ENCODE measurements around the gene RPS6KA2.
"Not testable (repeated sequence)": the region's sequence is repeated elsewhere in the genome, so short reads cannot be mapped to it uniquely, and the experiment has no call there.

Gene RPS6KA2

DNA sequence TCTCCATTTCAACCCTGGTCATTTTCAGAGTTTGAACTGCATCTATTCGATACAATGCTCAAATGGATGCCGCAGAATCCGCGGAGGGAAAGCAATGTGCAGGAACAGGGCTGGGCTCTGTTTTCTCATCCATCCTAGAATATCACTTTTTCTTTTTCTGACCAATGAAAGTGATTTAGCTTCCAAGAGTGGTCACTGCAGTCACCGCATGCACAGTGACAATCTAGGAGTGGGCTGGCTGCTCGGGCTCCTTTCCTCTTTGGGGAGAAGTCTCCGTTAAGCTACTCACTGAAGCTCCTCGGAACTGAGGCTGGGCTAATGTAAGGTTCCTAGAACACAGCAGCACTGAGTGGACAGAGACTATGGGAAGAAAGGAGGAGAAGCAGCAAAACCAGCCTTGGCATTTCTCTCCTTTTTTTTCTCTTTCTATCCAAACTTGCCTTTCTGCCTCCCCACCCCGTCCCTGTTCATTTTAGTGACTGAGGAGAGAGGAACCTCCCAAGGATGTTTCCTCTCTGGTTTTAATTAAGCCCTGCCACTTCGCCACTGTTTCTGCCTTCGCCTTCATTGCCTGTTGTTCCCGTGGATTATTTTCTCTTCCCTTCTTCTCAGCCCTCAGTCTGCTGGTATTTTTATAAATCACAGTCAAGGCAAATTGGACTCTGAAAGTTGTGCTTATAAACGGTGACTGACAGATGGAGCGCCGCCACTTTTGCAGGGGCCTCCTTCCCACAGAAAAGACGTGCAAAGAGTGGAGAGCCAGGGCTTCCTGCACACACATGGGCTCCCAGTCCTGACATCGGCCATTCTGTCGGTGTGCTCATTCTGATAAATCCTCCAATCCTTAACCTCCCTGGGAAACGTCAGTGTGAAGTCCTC, 81.7 kb downstream of the RPS6KA2 start:
- no peak for DNase-seq

DNA sequence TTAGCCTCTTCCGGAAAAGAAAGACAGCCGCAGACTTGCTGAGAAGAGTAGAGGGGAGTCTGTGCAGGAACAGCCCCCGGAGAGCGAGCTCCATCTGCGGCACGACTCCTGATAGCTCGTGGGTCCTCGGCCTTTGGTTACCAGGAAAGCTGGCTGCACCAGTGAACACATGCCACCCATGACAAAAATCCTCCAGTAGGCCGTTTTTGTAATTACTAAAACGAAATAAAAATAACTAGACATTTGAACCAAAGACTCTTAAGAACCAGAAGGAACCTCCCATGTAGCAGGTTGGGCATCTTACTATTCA, 82.8 kb downstream of the RPS6KA2 start:
- no peak for DNase-seq

DNA sequence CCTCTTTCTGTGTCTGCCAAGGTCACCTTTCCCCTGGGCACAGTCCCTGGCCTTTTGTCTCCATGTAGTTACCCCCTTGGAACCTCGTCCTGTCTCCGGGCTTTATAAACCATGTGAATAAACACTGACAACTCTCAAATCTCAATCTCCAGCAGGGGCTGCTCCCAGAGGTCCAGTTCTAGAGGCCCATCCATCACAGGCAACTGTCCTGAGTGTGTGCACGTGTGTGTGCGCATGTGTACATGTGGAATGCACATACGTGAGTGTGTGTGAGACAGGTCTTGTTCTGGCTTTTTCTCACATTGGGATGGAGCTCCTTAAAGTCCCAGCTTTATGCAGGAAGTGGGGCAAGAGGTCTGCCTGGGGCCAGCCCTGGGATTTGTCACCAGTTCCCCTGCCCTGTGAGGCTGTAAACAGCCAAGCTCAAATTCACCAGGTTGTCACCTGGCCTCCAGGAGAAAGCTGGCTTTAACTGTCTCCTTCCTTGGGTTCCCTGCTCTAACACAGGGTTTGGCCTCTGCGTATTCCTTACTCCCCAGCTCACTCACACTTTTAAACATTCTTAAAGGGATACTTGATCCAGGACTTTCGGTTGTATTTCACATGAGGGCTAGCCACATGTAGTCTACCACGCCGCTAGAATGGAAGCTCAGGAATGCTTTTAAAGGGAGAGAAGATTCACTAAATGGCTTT, 83.3 kb downstream of the RPS6KA2 start:
- DNase-seq: no peak

DNA sequence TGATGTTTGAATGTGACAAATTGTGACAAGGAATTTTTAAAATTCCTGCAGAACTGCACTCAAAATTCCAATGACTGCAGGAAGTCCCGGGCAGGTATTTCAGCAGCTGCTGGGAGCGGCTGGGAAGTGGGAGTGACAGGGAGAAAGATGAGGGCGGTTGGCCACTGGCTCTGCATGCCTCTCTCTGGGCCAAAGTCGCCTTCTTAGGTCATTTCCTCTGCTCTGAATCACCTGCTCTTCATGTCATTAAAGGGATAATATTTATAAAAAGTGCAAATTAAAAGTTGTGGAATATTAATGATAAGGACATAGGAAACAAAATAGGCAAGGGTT, 84.5 kb downstream of the RPS6KA2 start:
- no peak for DNase-seq

DNA sequence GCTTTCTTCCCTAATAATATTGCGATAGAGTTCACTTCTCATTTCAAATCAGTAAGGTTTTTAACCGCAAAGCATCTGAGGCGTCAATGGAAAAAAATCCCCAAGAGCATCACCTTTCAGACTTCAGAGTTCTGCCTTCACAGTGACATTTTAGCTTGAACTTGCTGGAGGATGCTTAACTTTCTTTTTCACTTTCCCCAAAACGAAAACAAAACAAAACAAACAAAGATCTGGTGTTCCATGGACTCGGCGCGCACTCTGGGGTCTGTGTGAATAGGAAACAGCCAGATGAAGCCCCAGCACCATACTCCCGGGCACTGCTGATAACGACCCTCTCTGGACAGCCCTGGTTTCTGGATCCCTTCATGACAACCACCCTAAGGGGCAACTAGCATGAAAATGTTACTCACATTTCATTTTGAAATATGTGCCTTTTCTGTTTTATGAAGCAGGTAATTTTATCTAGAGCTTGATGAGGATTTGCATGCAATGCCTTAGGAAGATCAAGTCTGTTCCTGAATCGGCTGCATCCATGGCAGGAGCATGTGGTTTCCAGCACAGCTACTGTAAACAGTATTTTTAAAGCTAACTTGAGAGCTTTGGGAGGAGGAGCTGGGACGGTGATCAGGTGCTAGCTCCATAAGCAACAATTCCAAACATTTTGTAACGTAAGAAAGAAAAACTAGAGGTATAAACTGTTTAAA, 85.0 kb downstream of the RPS6KA2 start:
- no peak for DNase-seq

DNA sequence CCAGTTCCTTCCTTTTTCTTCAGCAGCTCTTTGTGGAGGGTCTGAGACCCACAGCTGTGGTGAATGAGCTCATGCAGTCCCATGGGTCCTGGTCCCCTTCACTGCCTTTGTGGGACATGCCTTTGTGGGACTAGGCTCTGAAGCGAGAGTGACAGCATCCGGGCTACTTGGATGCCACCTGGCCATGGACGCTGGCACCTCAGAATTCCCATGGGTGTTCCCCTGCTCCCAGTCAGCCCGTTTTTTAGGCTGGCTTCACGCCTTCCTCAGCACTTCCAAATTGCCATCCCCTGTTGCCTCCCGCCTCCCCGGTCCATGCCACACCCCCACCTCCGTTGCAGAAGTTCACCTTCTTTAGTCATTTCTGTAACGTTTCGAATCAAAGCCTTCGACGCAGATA, 85.7 kb downstream of the RPS6KA2 start:
- no peak for DNase-seq

DNA sequence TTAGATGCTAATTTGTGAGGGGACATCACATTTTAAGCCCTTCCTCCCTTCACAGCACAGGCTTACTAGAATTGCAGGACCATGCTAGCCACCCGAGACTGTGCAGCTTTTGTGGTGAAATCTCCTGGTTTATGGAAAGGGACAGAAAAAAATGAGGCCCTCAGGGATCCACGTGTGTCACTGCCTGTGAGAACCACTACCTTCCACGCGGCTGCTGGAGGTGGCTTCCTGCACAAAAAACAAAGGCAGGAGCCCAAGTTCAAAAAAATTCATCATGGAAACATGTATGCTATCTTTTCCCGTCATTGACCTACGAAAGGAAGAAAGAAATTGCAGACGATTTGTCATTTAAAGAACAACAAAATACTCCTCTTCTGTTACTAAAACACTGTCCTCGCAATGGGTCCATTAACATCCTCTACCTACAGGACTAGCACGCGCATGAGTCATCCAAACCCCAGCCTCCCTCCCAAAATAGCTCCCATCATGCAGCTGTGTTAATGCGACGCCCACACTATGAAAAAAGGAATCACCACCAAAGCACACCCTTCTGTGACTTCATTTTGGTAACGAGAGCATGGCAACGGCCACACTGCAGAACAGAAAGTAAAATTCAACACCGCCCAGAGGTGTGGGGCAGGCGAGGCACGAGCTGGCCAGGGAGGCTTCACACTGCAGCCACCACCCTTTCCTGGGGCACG, 86.3 kb downstream of the RPS6KA2 start:
- no peak for DNase-seq

DNA sequence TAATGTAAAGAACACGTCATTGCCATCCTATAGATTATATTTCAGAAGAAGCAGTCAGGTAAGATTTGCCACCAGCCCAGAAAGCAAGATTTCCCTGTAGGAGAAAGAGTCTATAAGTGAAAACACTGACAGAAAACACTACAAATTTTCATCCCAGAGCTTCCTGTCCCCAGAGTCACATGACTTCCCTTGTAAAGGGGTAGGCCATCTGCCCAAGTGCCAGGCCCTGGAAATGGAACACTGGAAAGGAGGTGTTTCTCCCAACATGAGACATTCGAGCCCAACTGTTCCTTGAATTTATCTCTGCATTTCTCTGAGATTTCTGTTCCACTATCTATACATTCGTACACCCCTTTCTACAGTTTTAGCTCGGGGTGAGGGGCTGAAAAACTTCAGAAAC, 87.5 kb downstream of the RPS6KA2 start:
- DNase-seq: no peak

DNA sequence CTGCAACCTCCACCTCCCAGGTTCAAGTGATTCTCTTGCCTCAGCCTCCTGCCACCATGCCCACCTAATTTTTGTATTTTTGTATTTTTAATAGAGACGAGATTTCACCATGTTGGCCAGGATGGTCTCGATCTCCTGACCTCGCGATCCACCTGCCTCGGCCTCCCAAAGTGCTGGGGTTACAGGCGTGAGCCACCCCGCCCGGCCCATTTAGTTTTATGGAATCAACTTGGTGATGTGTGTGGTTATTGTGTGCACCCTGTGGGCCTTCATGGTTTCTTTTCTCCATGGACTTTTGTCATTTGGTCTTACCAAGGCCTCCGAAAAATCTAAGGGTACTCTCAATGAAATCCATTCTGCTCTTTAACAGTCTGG, 88.1 kb downstream of the RPS6KA2 start:
- not testable (repeated sequence) for DNase-seq

DNA sequence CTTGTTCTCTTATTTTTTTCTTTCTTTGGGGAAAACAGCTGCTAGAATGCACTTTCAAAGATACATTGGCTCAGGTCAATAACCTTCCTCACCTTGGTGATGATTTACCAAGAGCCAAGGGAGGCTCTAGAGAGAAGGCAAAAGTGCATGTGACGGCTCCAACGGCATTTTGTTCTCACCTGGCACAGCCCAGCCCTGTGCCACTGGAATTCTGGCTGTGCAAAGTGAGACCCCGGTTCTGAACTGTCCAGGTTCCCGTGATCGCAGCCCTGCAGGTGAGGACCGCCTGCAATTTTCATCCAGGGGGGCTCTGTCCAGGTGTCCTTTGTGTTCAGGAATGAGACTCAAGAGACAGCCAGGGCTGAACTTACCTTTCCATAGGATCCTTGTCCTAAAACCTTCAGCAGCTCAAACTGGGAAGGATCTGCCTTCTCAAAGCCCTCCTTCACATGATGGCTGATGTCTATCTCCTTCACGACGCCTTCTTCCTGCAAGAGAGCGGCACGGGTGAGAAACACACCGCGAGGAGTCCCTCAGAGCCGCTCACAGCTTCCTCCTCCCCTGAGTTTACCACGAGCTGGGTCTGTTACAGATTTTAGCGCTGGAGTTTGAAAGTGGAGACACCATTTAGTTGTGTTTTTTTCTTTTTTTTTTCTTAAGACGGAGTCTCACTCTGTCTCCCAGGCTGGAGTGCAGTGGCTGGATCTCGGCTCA, 88.6 kb downstream of the RPS6KA2 start:
- no peak for DNase-seq

DNA sequence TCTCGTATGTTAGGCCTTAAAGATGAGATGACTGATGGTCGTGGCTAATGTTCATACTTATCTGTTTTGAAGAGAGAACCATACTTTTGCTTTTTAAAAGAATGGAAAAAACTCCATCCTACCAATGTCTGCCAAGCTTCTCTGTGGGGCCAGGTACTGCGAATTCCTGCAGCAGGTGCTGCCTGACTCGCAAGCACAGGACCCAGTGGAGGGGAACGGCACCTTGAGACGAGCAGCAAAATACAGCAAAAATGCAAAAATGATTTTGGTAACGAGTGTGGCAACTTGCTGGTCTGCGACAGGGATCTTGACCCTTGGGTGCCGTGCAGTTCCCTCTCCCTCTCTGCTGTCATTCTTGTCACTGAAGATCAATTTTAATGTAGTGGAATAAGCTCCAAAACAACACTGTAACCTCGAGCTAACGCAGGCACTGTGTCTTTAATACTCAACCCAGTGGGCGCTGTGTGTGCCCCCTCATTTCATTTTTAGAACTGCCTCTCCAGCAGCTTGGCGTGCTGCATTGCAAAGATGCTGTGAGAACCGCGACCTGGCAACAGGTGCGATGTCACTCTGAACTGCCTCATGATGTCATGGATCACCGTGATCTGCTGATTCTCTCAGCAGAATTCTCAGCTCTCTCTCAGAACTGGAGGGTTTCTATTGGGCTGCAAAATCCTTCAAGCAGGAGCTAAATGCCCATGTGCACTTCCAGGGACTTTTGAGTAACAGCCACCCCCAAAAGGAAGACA, 92.2 kb downstream of the RPS6KA2 start:
- DNase-seq: no peak

DNA sequence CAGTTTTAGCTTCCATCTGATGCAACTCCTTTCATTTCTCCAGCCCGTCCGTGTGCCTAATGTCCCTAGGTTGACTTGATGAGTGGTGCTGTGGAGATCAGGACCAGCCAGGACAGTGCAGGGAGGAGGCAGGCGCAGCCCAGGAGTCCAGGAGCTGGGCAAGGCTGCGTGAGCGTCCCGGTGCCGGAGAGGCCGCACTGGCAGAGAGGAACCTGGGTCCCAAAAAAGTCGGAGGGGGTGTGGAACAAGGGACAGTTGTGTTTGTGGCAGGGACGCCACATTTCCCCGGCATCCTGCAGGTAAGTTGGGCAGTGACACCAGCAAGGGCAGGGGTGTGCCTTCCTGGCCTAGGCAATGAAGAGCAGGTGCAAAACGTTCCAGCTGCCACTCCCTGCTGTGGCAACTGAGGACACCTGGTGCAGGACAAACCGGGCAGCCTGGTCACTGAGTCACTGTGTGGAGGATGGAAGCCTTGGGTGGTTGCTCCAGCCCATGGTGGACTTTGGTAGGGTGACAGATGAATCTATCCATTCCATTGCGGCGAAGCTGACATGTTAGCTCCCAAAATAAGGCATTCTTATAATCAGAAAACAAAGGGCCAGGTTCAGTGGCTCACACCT, 93.7 kb downstream of the RPS6KA2 start:
- no peak for DNase-seq

DNA sequence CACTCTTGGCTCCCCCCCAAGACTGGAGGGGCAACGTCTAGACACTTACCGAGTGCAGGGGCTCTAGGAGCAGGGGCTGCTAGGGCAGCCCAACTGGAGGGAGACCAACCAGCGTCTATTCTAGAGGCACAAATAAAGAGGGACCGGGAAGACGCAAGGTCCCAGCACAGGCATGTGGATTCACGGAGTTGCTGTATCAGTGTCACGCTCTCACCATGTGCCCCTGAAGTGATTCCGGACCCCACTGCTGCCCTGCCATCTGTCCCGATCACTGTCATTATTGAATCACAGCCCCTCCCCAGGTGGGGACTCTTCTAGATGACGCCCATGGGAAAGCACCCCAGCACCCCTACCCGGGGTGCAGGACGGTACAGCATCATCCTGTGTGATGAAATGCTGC, 94.7 kb downstream of the RPS6KA2 start:
- DNase-seq: no peak

DNA sequence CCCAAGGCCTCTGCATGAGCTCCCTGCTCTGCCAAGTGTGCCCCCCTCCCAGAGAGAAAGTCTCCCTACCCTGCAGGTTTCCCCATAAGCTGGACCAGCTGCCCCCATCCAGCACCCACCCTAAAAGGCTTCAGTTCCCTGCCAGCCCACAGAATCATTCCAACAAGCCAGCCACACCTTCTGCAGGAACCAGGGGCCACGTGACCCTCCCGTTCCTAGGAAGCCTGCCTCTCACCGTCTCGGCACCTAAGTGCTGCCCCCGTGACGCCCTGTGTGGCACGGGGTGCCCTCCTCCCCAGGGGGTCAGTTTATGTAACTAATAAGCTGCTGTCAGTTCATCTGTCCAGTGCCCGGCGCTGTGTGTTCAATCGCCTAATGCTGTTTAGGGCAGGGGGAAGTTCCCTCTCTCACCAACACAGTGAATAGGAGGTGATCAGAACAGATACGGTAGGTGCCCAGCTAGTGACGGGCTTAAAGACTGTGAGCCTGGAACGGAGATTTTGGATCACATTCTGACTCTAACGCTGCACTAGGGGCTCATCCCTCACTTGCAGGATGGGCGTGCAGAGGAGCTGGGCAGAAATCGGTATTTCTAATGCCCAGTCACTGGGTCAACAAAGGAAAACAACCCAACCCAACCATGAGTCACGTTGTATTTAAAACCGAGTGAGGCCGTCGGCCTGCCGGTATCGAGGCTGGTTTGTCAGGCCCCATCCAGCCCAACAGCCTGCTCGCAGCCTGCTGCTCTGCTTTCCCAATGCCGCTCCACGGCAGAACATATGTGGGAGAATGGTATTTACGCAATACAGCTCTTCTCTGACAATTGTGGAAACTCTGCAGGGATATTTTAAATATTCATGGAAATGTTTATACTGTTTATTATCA, 96.6 kb downstream of the RPS6KA2 start:
- no peak for DNase-seq

DNA sequence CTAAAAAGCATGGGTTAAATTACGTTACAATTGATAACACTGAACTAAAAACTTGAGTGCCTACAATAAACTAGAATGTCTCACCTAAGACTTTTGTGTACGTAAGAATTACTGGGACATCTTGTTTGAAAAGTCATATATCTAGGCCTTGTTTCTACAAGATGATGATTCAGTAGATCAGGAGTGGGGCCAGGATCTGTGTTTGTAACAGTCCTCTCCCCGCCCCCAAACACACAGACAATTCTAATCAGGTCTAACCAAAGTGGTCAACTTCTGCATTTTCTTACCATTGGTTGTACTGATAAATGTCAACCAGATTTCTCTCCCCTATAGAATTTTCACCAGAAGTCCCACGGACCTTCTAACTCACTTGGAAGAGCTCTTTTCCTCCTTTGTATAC, 97.5 kb downstream of the RPS6KA2 start:
- DNase-seq: no peak

DNA sequence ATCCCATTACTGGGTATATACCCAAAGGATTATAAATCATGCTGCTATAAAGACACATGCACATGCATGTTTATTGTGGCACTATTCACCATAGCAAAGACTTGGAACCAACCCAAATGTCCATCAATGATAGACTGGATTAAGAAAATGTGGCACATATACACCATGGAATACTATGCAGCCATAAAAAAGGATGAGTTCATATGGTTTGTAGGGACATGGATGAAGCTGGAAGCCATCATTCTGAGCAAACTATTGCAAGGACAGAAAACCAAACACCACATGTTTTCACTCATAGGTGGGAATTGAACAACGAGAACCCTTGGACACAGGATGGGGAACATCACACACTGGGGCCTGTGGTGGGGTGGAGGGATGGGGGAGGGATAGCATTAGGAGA, 98.0 kb downstream of the RPS6KA2 start:
- not testable (repeated sequence) for DNase-seq

DNA sequence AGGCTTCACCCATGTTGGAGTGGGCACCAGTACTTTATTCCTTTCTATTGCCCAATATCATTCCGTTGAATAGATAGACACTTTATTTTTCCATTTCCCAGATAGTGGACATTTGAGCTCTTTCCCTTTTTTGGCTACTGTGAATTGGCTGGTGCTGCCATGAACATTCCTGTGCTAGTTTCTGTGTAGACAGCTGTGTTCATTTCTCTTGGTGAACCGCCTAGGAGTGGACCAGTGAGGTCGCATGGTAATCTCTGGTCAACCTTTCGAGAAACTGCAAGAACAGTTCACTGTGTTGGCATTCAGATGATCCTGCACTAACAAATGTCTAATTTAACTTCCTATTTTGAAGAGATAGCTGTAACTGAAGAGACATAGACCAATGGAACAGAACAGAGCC, 99.2 kb downstream of the RPS6KA2 start:
- DNase-seq: no peak

DNA sequence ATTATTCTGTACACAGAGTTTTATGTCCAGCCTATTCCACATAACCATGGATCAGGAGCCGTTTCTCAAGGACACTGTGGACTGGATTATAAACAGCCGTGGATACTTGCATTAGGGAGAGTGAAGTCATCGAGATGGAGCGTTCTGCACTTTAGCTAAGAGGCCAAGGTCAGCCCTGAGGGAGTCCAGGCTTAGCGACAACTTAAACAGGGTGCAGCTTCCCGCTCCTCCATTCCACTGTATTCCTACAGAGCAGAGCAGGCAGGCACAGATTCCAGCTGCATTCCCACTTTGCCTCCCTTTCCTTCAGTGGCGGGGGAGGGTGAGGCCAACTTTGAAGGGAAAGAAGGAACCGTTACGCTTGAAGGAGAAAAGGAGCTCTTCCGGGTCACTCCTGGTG, 100.1 kb downstream of the RPS6KA2 start:
- no peak for DNase-seq

DNA sequence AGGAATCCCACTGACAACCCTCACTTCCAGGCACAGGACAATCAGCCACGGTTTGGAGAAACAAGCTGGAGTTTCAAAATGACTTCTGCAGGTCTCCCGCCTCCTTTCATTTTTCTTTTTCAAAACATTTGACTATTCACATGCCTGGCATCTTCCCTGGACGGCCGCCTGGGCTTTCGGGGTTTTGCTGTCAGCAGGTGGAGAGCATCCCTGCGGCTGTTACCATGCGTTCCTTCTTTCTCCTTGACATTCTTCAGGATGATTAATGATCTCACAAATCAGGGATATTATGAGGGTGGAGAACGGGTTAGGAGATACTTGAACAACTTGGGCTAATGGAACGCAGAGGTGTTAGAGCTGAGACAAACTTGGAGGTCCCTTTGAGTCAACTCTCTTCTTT, 101.5 kb downstream of the RPS6KA2 start:
- no peak for DNase-seq

DNA sequence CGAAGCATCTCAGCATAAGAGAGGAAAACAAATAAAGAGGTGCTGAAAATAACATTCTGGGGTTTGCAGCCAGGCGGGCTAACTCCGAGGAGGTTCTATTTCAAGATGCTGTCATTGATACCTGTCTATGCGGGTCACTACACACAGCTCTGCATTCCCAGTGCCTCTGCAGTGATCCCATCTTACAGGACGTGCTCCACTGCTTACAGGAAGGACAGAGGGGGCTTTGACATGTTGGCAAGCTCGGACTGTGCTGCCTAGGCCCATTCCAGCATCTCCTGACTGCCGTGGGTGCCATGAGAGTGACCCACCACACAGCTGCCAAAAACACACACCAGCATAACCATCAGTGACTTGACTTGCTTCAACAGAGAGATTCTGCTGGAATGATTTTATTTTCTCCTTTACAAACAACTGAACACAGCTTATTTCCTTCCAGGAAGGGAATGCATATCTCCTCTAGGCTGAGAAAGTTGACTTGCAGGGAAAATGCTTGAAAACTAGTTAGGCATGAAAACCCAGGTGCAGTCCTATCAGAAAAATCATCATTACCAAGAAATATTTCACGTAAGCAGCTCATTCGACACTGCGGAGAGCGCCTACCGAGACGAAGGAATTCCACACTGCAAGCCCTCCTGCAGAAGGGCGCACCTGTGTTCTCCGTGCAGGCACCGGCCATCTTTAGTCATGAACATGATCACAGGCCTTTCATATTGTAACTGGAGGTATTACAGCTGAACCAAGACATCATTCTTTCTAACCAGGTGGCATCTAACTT, 103.1 kb downstream of the RPS6KA2 start:
- no peak for DNase-seq

Measured in DMS79 (cell line).